HS-27A (cell line): ENCODE results near the gene BCAP31.
"Not testable (repeated sequence)": the region's sequence is repeated elsewhere in the genome, so short reads cannot be mapped to it uniquely, and the experiment has no call there.

Experiments used
- DNase-seq: peaks from one replicate; pipeline ENCODE4 v3.0.0-alpha.2; 2012; ENCODE audit warnings: low read depth, missing footprints

The BCAP31 gene

DNA sequence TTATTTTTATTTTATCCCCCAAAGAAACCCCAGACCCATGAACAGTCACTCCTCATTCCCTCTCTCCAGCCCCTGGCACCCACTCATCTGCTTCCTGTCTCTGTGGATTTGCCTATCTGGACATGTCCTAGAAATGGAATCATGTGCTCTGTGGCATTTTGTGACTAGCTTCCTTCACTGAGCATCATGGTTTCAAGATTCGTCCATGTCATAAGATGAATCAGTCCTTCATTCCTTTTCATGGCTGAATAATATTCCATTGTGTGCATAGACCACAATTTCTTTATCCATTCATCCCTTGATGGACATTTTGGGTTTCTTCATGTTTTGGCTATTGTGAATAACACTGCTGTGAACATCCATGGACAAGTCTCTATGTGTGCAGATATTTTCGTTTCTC lies 10.7 kb upstream of the BCAP31 start:
- DNase-seq: no peak

DNA sequence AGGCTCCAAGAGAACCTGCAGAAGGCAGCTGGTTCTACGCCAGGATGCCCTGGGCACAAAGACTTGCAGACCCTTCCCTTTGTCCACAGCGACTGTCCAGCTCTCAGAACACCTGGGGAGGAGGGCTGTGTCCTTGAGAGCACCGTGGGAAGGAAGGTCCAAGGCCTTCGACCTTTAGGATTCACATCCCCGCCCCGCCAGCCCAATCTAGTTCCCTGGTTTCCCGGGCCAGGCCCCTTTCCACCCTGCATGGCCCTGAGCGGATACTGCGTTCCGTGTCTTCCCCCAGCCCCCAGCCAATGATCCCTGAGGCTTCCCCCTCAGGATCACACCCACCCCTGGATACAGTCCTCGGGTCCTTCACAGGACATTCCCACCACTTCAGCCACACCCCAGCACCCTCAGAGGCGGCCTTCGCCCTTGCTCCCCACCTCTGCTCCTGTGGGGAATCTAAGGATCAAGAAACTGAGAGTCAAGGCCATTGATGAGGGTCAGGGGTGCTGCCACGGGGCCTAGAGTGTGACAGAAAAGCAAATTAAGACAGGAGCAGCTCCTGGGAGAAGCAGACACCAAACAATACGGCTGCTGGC lies 9.6 kb upstream of the BCAP31 start:
- no peak for DNase-seq

DNA sequence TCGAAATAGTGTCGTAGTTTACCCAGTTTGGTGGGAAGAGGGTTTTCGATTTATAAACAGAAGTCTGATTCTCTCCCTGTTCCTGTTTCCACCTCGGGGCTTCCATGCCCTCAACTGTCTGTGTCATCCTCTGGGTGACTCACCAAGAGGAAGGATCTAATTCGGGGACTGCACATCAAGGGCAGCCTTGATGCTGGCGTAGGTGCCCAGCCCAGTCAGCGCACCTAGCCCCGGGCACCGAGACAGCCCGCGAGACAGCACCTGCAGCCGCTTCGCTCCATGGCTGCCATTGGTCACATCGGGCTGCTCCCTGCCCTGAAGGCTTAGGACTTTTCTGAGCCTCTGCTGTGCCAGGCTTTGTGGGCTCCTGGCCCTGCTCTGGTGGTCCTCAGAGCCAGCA lies 8.2 kb upstream of the BCAP31 start:
- DNase-seq: no peak

DNA sequence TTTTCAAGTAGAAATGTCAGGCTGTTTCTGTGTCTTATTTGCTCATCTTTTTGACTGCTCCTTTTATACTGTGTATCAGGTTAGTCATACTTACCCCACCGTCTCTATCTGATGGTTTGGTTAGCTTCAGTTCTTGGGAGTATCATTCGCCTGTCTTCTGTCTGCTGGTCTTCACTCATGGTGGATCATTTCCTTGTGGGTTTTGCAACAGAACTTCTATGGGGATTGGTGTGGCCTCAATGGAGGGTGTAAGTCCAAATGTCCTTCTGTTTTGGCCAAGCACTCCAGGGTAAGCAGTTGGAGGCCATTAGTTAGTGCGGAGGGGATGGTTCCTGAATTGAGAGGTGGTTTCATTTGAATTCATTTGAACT lies 7.6 kb upstream of the BCAP31 start:
- no peak for DNase-seq

DNA sequence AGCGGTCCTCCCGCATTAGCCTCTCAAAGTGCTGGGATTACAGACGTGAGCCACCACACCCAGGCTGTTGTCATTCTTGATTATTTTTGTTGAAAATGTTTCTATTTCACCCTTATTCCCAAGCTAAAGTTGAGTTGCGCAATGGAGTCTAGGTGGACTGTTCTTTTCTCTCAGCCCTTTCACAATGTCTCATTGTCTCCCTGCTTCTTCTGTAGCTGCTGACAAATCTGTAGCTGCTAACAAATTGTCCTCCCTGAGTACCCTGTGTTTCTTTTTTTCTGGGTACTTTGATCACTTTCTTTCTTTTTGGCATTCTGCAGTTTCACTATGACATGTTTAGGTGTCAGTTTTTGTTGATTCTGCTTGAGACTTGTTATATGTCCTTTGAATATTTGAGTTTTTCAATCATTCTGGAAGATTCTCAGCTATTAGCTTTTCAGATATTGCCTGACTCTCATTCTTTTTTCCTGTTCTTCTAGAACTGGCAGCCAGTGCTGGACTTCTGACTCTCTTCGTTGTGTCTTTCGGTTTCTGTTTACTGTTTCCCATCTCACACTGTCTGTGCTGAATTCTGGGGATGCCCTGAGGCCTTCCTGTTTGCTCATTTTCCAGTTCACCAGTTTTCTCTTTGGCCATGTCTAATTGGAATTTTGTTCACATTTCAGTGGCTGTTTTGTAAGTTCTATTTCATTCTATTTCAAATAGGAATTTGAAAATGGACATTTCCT lies 7.1 kb upstream of the BCAP31 start:
- no peak for DNase-seq

DNA sequence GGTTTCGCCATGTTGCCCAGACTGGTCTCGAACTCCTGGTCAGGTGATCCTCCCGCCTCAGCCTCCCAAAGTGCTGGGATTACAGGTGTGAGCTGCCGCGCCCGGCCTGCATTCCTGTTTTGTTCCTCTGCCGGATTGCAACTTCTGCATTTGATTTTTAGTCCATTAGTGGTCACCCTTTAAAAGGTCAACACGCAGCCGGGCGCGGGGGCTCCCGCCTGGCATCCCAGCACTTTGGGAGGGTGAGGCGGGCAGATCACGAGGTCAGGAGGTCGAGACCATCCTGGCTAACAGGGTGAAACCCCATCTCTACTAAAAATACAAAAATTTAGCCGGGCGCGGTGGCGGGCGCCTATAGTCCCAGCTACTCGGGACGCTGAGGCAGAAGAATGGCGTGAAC lies 5.9 kb upstream of the BCAP31 start:
- DNase-seq: not testable (repeated sequence)

DNA sequence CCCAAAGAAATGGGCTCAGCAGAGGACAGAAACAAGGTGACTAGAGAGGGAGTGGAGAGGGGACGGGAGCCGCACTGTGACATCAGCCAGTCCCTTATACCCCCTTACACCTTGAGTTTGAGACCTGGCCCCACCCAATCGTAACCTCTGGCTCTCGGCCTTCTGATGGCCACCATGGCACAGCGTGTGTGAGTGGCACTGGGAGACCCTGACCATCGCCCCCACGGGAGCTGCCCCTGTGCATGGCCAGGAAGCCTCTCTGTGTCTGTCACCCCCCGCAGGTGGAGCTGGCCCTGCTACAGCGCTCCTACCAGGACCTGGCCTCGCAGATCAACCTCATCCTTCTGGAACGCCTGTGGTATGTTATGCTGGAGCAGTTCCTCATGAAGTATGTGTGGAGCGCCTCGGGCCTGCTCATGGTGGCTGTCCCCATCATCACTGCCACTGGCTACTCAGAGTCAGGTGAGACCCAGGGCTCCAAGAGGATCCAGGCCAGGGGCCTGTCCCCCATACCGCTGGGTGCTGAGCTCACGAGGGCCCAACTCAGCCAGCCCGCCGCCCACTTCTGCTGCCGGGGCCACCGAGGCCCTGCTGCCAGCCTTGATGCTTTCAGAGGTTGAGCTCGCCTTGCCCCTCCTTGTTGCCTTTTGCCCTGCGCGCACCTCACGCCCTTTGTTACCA lies 4.9 kb upstream of the BCAP31 start:
- DNase-seq: no peak

DNA sequence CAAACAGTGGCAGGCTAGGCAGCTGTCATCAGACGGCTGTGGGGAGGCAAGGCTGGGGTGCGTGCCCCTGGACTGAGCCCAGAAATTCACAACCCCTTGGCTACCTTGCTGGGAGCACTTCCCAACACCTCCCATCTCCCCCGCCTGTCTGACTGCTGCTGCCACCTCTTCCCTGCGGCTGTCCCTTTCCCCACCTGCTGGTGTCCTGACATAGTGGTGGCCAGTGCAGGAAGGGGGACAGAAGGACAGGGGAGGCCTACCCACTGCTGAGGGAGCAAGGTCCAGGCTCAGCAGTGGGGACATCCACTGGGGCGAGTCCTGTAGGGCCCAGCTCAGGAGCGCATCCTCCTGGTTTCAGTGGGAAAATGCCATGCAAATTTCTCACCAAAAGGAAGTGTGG lies 3.9 kb upstream of the BCAP31 start:
- DNase-seq: no peak

DNA sequence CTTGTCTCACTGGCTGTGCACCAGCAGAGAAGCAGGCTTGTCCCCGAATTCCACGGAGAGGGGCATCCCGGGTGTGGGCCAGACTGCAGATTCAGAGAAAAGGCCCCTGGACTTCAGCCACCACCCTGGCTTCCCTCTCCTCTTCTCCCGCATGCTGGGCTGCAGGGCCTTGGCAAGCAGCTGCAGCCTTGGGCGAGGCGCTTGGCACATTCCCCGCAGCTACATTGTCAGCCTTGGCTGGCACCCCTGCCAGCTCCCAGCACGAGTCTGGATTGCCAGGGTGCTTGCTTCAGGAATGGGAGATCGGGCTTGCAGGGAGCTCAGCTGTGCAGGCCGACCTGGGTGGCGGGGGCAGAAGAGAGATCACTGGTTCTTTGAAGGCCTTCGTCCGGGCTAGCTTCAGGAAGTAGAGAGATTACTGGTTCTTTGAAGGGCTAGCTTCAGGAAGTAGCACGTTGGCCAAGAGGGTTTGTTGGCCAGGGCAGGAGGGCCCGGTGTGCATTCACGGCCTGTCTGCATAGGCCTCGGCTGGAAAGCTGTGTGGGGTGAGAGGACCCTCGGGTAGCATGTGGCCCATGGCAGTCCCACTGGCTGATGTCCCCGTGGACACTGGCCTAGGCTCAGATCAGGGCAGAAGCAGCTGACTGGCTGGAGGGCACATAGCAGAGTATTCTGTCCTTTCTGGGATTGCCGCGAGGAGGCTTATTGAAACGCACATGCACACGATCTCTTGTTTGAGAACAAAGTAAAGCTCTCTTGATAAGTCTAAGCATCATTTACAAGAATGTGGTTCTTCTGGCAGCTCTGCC lies 3.1 kb upstream of the BCAP31 start:
- no peak for DNase-seq

DNA sequence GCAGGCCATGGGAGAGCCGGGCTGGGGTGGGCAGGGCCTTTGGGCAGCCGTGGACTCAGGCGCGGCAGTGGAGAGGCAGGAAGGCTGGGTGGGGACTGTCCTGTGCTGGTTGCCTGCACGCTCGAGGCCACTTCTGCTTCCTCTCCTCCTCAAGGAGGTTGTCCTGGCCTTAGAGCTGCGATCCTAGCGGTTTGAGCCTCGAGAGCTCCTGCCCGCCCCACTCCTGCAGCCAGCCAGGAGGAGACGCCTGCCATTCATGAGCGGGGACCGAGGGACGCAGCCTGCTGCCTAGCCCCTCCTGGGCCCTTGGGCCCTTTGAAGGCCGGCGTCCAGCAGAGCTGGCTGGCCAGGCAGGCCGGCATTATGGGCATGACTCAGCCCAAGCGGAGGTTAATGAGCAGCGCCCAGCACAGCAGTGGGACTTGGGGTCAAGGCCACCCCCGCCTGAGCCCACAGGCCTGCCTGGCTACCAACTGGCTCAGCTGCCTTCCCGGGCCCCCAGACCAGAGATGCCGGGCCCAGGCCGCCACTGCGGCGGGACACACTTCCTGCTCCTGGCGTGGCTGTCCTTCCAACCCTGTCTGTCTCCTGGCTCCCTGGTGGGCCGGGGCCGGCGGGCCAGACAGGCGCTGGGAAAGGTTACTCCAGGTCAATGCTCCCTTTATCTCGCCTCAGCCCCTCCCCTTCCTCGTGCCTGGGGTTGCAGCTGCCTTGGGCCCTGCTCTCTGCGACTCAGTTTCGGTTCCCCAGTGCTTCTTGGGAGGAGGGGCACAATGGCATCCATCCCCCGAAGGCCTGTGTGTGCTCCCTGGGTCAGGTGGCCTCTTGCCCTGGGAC lies 2.3 kb upstream of the BCAP31 start:
- no peak for DNase-seq

DNA sequence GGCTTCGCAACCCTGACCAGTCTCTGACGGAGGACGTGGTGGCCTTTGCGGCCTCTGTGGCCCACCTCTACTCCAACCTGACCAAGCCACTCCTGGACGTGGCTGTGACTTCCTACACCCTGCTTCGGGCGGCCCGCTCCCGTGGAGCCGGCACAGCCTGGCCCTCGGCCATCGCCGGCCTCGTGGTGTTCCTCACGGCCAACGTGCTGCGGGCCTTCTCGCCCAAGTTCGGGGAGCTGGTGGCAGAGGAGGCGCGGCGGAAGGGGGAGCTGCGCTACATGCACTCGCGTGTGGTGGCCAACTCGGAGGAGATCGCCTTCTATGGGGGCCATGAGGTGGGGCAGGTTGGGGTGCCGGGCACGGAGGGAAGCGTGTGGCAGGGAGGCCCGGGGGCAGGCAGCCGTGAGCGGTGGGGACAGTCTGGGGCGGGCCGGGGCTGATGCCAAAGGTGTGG lies 1.7 kb upstream of the BCAP31 start:
- DNase-seq: no peak

DNA sequence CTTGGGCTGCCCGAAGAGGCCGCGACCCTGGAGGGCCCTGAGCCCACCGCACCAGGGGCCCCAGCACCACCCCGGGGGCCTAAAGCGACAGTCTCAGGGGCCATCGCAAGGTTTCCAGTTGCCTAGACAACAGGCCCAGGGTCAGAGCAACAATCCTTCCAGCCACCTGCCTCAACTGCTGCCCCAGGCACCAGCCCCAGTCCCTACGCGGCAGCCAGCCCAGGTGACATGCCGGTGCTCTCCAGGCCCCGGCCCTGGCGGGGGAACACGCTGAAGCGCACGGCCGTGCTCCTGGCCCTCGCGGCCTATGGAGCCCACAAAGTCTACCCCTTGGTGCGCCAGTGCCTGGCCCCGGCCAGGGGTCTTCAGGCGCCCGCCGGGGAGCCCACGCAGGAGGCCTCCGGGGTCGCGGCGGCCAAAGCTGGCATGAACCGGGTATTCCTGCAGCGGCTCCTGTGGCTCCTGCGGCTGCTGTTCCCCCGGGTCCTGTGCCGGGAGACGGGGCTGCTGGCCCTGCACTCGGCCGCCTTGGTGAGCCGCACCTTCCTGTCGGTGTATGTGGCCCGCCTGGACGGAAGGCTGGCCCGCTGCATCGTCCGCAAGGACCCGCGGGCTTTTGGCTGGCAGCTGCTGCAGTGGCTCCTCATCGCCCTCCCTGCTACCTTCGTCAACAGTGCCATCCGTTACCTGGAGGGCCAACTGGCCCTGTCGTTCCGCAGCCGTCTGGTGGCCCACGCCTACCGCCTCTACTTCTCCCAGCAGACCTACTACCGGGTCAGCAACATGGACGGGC lies 1.0 kb upstream of the BCAP31 start:
- DNase-seq: no peak

DNA sequence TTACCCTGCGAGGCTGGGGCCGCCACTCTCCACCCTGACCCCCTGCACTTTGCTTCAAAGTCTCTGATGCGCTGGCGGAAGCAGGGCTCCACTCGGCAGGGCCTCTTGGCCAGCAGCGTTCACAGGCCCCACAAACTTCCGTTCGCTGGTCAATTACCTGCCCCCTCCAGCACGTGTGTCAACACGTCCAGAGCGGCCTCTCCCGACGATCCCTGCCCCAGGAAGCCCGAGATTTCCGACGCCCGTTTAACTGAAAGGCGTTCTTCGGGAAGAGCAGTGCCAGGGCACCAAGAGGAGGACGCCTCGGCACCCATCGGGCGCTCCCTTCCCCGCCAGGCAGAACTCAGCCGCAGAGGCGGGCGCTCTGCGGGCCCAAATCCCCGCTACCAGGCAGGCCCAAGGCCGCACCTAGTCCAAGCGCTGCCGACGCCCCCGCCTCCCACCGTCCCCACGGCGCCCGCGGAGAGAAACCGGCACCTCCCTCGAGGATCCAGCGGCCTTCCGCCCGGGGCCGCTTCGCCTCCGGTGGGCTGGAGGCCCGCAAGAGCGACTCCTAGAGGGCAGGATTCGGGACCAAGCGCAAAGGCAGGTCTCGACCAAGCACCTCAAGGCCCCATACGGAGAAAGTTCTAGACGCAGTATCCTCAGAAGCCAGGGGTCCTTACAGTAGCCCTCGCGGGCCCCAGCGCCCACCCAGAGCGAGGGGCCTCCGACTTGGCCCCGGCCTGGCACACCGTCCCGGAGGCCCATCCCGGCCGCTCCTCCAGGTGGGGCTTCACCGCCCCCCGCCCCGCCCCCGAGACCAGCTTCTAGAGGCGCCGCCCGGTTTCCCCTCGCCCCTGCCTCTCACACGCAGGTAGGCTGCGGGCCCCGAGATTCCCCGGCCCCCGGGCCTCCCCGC lies 586 bp downstream of the BCAP31 start:
- peak; percentile 17 for DNase-seq

DNA sequence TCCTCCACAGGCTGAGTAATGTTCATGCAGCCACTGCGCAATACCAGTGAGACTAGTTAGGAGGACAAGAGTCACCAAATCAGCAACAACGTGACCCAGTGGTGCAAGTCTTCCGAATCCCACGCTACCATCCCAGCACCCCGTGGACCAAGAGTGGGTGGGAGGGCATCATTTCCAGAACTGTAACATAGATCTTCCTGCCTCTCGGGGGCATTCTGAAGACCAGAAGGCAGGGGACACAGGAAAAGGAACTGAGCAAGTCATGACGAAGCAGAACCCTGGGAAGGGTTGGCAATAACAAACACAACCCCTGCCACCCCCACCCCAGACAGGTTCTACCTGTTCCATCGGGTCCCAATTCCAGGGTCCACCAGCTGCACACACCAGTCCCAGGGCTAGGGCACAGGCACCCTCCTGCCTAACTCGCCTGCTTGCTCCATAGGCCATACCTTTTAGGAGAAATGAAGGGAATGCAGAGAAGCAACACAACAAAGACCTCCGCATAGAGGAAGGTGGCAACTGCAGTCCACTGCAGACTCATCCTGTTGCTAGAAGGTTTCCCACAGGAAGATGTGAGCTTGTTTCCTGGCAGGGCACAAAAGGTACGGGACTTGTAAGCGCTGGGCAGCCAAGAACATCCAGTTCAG lies 1.4 kb downstream of the BCAP31 start:
- no peak for DNase-seq

DNA sequence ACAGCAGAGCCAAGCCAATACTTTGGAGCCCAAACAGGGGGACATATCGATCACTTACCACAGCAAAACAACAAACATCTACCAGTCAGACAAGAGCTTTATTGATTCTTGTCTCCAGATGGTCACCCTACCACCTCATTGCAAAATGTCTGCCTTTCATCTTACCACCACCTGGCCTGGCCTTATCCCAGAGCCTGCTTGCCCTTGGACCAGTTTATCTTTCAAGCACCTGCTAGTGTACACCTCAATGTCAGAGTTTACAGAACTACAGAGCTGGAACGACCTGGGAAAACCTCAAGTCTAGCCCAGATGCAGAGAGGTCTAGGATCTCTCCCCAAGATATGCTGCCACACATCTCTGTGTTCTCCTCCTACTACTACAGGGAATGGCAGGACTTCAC lies 4.5 kb downstream of the BCAP31 start:
- DNase-seq: no peak

DNA sequence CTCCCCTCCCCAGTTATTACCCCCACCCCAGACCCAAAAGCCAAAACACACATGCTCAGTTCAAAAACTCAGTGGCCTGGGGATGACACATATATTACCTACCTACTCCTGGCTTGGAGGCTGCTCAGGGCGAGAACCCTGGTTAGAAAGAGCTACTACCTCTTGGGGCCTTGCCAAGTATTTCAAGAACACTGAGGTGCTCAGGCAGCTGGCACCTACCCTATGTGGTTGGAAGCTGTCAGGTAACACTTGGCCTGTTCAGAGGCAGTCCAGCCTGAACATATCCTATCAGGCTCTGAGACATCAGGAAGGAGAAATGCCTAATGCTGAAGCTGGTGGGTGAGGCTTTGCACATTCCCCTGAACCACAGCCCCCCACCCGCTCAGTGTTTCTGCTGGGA lies 4.9 kb downstream of the BCAP31 start:
- no peak for DNase-seq

DNA sequence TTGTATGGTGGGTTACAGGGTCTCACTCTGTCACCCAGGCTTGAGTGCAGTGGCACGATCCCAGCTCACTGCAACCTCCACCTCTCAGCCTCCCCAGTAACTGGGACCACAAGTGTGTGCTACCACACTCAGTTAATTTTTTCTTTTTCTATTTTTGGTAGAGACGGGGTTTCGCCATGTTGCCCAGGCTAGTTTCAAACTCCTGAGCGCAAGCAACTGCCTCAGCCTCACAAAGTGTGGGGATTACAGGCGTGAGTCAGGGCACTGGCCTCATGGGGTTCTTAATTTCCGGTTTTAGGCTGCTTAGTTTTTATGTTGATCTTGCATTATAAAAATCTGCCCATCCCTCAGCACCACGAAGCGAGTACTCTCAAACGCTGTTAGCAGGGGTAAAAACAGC lies 6.7 kb downstream of the BCAP31 start:
- DNase-seq: no peak

DNA sequence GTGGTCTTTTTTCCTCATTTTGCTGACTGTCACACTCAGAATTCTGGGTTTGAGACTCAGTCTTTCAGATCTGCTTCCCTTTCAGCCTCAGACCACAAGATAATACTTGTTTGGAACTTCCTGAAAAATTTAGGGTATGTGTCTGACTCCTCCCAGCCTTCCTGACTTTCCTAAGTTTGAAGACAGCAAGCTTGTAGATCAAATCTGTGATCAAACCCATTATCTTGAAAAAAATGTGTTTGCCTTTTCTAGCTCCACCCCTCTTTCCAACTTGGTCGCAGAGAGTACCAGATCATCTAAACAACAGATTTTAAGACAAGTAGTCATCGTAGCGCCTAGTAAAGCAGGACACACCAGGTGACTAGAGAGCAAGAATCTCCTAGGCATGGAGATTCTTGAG lies 9.9 kb downstream of the BCAP31 start:
- DNase-seq: no peak
